PC-9 (cell line): ENCODE measurements around the gene WFIKKN2.

Source experiments
- EZH2 ChIP-seq: fragments of 200-600 bp; sonication (generic); IDR thresholded peaks from 2 replicates; pipeline ENCODE4 v1.8.0; 2017; ENCODE audit warnings: antibody characterized with exemption, low read depth
- TF ChIP-seq, protein P1 (sequence below): fragments of 200-600 bp; sonication (generic); conservative IDR thresholded peaks from 2 replicates; pipeline ENCODE4 v1.6.1; 2017; ENCODE audit warnings: mixed run types, antibody characterized with exemption, mild to moderate bottlenecking, moderate library complexity

DNA sequence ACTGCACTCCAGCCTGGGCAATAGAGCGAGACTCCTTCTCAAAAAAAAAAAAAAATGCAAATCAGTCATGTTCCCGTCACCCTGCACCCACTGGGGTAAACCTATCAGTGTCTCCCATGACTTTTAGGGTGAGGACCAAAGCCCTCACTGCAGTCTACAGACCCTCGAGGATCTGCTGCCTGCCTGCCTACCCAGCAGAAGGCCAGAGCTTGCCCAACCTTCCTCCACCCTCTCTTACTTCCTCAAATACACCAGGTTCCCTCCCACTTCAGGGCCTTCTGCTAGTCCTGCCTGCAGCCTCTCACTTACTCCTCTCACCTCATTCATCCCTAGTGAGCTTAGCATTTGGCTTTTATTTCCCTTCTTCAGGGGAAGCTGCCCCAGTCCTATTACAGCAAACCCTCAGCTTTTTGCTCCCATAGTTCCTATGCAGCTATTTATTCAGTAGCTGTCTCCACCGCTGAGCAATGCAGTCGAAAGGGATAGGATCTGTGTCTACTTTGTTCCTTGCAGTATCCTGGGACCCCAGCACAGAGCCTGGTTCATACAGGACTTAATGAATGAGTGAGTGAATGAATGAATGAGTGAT, 48.6 kb downstream of the WFIKKN2 start:
- TF ChIP-seq, protein P1, sequence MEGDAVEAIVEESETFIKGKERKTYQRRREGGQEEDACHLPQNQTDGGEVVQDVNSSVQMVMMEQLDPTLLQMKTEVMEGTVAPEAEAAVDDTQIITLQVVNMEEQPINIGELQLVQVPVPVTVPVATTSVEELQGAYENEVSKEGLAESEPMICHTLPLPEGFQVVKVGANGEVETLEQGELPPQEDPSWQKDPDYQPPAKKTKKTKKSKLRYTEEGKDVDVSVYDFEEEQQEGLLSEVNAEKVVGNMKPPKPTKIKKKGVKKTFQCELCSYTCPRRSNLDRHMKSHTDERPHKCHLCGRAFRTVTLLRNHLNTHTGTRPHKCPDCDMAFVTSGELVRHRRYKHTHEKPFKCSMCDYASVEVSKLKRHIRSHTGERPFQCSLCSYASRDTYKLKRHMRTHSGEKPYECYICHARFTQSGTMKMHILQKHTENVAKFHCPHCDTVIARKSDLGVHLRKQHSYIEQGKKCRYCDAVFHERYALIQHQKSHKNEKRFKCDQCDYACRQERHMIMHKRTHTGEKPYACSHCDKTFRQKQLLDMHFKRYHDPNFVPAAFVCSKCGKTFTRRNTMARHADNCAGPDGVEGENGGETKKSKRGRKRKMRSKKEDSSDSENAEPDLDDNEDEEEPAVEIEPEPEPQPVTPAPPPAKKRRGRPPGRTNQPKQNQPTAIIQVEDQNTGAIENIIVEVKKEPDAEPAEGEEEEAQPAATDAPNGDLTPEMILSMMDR = no peak
- no peak for TF ChIP-seq EZH2
